K562 (cell line): ENCODE data around the gene SMOC2.

Experiments used
- ARNT ChIP-seq, 2 experiments: fragments of 450-650 bp; IDR thresholded peaks; 2 replicates each; pipeline ENCODE4 v1.6.1; 2016; ENCODE audit warnings: mild to moderate bottlenecking in 1 of 2
- CBX8 ChIP-seq: fragments of 200-600 bp; sonication (generic); IDR thresholded peaks from 2 replicates; pipeline ENCODE4 v1.6.1; 2012; ENCODE audit warnings: borderline replicate concordance, mixed run types, low read depth, mild to moderate bottlenecking, moderate library complexity, mixed read lengths, low read length, control low read depth, inconsistent platforms; ENCODE audit not compliant: poor library complexity, severe bottlenecking; ENCODE audit errors: extremely low read depth
- ETV6 ChIP-seq, 3 experiments: fragments of 150-350 bp in 1 of 3; sonication (generic) in 1 of 3; formaldehyde crosslinking in 1 of 3; IDR thresholded peaks; 2 replicates each; pipeline versions ENCODE4 v1.6.1 to v1.8.0; 2014 to 2022; ENCODE audit warnings: borderline replicate concordance in 2 of 3, low read depth in 2 of 3, antibody characterized with exemption in 1 of 3, low read length in 1 of 3, mild to moderate bottlenecking in 1 of 3, missing genetic modification reagents in 1 of 3
- EWSR1 ChIP-seq: fragments of 450-650 bp; IDR thresholded peaks from 2 replicates; pipeline ENCODE4 v1.6.1; 2018; ENCODE audit warnings: borderline replicate concordance, mild to moderate bottlenecking, low read depth, moderate library complexity; ENCODE audit not compliant: partially characterized antibody
- NR2C2 ChIP-seq, 2 experiments: fragments of 200-800 bp in 1 of 2; sonication (Bioruptor generic) in 1 of 2; sonication (generic) in 1 of 2; formaldehyde crosslinking in 1 of 2; IDR thresholded peaks; 2 replicates each; pipeline versions ENCODE4 v1.6.1 to v1.8.0; 2016 to 2022; ENCODE audit warnings: mild to moderate bottlenecking in 1 of 2, missing compliant biosample characterization in 1 of 2, missing genetic modification characterization in 1 of 2, missing genetic modification reagents in 1 of 2
- NRF1 ChIP-seq, 2 experiments: fragments of 450-650 bp; IDR thresholded peaks in 1 of 2; conservative IDR thresholded peaks in 1 of 2; 2 replicates each; pipeline ENCODE4 v1.6.1; 2014; ENCODE audit warnings: mild to moderate bottlenecking in 2 of 2
- PHF8 ChIP-seq: fragments of 200-600 bp; sonication (generic); IDR thresholded peaks from 2 replicates; pipeline ENCODE4 v1.6.1; 2012; ENCODE audit warnings: mixed run types, mild to moderate bottlenecking, inconsistent platforms, low read length, moderate library complexity, borderline replicate concordance
- ZNF696 ChIP-seq: fragments of 250-450 bp; sonication (Bioruptor Pico); conservative IDR thresholded peaks from 2 replicates; pipeline ENCODE4 v1.4.0; 2020; ENCODE audit warnings: mild to moderate bottlenecking, moderate library complexity
- TF ChIP-seq, protein P1 (sequence below), 3 experiments: IDR thresholded peaks in 2 of 3; conservative IDR thresholded peaks in 1 of 3; 2 replicates each; pipeline ENCODE4 v1.5.1; 2011 to 2012; ENCODE audit warnings: low read length in 3 of 3, mild to moderate bottlenecking in 3 of 3, control low read depth in 2 of 3, improper control_type of control experiment in 1 of 3, inconsistent platforms in 1 of 3, low read depth in 1 of 3, mixed read lengths in 1 of 3, moderate library complexity in 1 of 3; ENCODE audit not compliant: insufficient read depth in 2 of 3
- TF ChIP-seq, protein P2 (sequence below): sonication (generic); formaldehyde crosslinking; IDR thresholded peaks from 2 replicates; pipeline ENCODE4 v1.9.0; 2022; ENCODE audit warnings: mild to moderate bottlenecking, missing genetic modification reagents

DNA sequence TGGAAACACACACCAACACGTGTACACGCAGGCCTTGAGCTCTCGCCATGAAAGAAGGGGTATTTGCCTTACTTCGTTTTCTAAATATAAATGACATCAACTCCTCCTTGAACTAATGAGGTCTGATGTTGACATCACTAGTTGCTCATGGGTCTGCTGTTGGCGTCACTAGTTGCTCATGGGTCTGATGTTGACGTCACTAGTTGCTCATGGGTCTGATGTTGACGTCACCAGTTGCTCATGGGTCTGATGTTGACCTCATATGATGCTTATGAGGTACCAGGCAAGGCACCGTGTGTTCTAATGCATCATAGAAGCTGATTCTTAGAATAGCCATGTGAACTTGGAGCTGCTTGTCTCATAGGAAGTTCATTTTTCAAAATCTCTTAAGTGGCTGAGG lies 116.5 kb downstream of the SMOC2 start:
- no peak for TF ChIP-seq NRF1 (conservative IDR thresholded peaks at IDR 0.05 in 1 of 2, IDR thresholded peaks at IDR 0.05 in 1 of 2)
- TF ChIP-seq, protein P1, sequence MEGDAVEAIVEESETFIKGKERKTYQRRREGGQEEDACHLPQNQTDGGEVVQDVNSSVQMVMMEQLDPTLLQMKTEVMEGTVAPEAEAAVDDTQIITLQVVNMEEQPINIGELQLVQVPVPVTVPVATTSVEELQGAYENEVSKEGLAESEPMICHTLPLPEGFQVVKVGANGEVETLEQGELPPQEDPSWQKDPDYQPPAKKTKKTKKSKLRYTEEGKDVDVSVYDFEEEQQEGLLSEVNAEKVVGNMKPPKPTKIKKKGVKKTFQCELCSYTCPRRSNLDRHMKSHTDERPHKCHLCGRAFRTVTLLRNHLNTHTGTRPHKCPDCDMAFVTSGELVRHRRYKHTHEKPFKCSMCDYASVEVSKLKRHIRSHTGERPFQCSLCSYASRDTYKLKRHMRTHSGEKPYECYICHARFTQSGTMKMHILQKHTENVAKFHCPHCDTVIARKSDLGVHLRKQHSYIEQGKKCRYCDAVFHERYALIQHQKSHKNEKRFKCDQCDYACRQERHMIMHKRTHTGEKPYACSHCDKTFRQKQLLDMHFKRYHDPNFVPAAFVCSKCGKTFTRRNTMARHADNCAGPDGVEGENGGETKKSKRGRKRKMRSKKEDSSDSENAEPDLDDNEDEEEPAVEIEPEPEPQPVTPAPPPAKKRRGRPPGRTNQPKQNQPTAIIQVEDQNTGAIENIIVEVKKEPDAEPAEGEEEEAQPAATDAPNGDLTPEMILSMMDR (IDR thresholded peaks at IDR 0.05 in 2 of 3, conservative IDR thresholded peaks at IDR 0.05 in 1 of 3; ENCODE audit: insufficient read depth in 2 of 3, low read depth in 1 of 3, low read length in 3 of 3): no peak
- no peak for TF ChIP-seq ZNF696 (CRISPR knock-in tag)
- no peak for TF ChIP-seq PHF8
- no peak for TF ChIP-seq CBX8
- no peak for TF ChIP-seq EWSR1
- no peak for TF ChIP-seq ETV6 (IDR thresholded peaks at IDR 0.05; ENCODE audit: borderline replicate concordance in 1 of 2, low read depth in 2 of 2, low read length in 1 of 2)
- no peak for TF ChIP-seq ETV6 (CRISPR knock-in tag; IDR thresholded peaks at IDR 0.05; ENCODE audit: borderline replicate concordance)
- TF ChIP-seq, protein P2, sequence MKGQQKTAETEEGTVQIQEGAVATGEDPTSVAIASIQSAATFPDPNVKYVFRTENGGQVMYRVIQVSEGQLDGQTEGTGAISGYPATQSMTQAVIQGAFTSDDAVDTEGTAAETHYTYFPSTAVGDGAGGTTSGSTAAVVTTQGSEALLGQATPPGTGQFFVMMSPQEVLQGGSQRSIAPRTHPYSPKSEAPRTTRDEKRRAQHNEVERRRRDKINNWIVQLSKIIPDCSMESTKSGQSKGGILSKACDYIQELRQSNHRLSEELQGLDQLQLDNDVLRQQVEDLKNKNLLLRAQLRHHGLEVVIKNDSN (CRISPR knock-in tag): no peak
- TF ChIP-seq ARNT (IDR thresholded peaks at IDR 0.05): no peak
- no peak for TF ChIP-seq NR2C2 (CRISPR knock-in tag; IDR thresholded peaks at IDR 0.05)
- TF ChIP-seq NR2C2 (tag; IDR thresholded peaks at IDR 0.05): no peak
